Measurements from ENCODE around the gene CLTC.

CLTC gene

DNA sequence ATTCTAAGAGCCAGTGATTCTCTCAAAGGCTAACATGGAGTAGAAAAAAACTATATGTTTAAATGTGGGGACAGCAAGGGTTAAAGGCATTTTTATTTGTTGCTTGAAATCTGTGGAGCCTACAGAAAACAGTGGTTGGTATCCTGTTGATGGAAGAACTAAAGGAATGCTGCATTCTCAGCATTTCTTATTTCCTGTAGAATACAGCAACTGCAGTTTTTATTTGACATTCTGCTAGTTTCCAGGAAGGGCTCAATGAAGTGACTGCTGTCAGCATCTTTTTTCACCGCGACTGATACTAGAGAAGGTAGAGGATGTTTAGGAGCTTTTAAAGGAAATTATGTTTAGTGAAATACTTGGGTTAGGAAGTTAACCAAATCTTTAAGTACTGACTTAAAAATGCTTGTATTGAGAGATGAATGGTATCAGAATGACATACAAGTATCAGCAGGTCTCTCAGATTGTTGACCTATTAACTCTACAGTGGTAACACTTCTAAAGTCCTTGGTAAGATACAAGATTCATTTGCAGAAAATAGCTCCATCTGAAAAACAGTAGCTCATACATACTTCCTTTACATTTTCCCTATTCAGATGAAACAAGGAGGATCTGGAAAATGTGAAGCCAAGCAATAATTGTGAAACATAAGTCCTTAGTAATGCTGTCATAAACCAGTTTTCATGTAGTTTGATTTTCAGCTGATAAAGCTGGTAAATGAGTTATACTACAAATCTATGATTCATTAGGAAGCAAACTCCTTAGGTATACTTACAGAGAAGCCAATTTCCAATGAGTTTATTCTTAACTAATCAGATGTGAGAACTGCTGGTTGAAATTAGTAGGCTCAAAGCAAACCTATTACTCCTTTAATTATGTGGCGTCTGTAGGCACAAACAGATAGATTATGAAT, 15.2 kb downstream of the CLTC start:
- peak in 1 of 2 donors; percentile 25 for DNase-seq

DNA sequence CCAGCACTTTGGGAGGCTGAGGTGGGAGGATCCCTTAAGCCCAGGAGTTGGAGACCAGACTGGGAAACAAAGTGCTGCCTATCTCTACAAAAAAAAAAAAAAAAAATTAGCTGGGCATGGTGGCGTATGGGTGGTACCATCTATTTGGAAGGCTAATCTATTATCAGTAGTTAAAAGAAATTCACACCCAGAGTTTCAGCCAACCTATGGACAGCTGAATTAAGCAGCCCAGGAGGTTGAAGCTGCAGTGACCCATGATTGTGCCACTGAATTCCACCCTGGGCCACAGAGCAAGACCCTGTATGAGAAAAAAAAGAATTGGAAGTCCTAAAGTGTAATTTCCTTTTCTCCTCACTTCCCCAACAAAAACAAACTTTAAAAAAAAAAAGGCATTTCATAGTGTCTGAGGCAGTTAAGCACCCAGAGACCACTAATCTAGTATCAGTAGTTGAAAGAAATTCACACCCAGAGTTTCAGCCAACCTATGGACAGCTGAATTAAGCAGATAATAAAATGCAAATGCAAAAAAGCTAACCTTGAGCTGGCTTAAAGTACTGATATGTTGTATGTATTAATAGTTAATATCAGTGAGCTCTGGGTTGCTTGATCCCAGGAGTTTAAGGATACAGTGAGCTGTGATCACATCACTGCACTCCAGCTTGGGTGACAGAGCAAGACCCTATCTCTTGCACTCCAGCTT, 18.1 kb downstream of the CLTC start:
- no peak for DNase-seq

DNA sequence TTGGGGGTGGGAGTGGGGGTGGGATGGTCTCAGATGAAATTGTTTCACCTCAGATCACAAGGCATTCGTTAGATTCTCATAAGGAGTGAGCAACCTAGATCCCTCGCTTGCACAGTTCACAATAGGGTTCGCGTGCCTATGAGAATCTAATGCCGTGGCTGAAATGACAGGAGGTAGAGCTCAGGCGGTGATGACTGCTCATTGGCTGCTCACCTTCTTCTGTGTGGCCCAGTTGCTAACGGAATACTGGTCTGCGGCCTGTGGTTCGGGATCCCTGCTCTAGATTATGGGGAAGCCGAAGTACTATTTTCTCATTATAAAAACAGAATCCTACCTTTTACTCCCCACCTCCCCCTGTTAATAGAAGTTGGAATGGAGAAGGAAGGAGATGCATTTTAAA, 18.9 kb downstream of the CLTC start:
- DNase-seq: no peak

DNA sequence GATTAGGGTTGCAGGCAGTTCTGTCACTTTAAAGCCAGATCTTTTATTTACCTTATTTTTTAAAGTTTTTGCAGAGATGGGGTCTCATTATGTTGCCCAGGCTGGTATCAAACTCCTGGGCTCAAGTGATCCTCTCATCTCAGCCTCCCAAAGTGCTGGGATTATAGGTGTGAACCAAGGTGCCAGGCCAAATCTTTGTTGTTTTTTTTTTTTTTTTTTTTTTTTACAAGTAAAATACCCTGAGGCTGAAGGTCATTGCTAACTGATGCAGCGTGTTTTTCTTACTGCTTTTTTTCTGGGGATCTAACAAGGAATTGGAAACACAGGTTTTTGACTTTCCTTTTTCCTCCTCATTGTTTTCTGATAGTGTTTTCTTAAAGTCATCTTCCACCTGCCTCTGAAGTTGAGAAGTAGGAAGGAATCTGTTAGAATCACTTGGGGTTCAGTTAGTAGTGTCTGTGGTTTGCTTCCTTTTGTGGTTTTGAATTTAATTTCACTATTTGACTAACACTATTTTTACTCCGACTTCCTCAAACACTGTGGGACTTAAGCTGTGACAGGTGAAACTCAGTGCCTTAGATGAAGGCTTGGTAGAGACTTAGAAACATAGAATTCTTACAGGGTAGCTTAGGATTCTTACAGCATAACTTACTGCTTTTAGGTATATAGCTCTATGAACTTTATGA, 22.2 kb downstream of the CLTC start:
- peak in 1 of 2 donors; percentile 40 for DNase-seq

DNA sequence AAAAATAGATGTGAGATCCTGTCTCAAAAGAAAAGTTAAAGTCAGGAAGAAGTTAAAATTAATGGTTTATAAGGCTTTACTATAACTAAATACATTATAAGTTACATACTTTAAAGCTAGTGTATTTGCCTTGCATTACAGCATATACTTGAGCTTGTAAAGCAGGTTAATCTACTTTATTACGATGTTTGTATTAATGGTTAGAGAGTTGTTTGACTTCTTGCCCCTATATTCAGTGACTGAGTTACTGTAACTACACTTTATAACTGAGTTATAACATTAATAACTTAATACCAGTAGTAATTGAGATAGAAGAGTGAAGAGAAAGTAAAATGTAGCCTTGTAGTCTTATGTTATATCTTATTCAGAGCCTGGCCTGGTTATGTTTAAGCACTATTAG, 22.9 kb downstream of the CLTC start:
- DNase-seq: no peak

DNA sequence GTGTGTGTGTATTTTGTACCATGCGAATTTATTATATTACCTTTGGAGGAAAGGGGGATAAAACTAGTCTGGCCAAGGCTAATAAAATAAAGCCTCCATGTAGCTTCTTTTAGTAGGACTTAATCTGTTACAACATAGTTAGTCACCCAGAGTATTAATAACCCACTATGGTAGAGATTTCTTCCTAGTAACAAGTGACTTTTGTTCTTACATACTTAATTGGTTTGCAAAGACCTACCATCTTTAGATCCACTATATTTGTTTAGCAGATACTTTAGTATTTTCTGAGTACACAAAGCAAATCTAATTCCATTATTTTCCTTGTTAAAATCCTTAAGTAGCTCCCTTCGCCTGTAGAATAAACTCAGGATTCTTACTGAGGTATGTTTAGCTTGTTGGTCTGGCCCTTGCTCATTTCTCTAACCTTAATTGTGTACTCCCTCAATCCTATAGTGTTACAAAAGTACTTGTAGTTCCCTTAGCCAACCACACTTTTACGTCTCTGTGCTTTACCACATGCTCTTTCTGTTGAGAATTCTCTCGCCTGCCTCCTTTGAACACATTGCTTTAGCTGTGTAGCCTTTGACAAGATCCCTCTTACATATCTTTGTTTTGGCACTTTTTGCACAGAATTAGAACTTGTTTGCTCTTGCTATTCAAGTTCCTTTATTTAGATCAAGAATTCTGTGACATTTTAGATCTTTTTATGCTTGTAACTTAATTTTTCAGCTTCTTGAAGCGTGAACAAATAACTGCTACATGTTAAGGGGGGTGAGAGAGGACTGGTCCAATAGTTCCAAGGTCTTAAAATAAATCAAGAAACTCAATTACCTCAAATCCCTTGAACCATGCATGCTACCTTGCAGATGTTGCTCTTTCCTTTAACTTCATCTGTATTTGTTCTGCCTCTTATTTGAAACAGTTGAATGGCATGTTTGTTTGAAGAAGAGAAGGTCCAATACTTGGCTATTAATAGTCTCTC, 23.8 kb downstream of the CLTC start:
- DNase-seq: no peak

DNA sequence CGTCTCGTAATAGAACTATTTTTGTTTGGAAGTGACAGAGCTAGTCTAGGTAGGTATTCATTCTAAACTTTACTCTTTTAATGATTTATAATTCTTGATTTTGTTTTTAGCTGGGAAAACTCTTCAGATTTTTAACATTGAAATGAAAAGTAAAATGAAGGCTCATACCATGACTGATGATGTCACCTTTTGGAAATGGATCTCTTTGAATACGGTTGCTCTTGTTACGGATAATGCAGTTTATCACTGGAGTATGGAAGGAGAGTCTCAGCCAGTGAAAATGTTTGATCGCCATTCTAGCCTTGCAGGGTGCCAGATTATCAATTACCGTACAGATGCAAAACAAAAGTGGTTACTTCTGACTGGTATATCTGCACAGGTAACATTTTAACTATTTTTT, 27.6 kb downstream of the CLTC start:
- no peak for DNase-seq

DNA sequence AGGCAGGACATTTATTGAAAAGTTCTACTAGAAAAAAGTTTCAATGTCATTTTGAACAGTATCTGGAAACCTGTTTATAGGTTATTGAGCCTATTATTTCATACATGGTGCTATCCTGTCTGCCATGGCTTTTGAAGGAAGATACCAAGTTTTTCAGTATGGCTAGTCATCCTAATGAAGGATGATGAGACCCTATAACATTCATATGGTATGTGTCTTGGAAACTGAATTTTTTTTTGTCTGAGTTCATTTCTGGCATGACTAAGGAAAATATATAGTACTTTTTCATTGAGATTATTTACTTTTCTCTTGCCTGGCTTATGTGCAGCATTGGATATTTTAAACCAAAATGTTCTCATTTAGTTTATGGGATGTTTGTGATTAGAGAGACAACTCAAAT, 30.2 kb downstream of the CLTC start:
- DNase-seq: no peak

DNA sequence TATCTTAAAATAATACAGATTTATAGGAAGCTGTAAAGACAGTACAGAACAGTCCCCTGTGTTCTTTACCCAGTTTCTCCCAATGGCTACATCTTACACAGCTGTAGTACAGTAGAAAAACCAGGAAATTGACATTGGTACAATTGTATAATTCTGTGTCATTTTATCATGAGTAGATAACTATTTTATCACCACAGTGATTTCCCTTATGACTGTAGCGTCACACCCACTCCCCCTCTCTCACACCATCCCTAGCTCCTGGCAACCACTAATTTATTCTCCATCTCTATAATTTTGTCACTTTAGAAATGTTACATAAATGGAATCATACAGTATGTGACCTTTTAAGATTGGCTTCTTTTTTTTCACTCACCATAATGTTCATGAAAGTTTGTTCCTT, 30.9 kb downstream of the CLTC start:
- no peak for DNase-seq

DNA sequence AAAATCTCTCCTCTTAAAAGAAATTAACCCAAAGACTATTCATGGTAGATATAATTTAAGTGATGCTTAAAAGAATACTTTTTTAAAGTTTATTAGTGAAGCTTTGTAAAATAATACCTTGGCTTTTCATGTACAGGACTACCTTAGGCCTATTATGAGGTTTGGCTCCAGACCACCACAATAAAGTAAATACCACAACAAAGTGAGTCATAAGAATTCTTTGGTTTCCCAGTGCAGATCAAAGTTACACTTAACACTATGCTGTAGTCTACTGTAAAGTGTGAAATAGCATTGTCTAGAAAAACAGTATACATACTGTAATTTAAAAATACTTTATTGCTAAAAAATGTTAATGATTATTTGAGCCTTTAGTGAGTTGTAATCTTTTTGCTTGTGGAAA, 31.7 kb downstream of the CLTC start:
- peak in 1 of 2 donors; percentile 25 for DNase-seq

DNA sequence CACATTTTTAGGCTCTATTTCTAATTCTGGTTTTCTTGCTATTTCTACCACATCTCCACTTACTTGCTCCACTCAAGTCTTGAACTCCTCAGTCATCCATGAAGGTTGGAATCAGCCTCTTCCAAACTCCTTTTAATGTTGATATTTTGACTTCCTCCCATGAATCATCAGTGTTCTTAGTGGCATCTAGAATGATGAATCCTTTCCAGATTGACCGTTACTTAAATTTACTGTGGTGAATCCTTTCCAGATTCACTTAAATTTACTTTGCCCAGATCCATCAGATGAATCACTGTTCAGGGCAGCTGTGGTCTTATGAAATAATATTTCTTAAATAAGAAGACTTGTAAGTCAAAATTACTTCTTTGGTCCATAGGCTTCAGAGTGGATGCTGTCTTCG, 32.4 kb downstream of the CLTC start:
- DNase-seq: no peak

DNA sequence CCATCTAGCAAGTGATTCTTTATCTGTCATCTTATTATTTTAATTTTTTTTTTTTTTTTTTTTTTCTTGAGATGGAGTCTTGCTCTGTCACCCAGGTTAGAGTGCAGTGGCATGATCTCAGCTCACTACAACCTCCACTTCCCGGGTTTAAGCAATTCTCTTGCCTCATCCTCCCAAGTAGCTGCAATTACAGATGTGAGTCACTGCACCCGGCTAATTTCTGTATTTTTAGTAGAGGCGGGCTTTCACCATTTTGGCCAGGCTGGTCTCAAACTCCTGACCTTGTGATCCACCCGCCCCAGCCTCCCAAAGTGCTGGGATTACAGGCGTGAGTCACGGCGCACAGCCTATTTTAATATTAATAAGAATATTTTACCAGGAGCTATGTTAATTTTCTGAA, 36.9 kb downstream of the CLTC start:
- DNase-seq: peak in 1 of 2 donors; percentile 42

DNA sequence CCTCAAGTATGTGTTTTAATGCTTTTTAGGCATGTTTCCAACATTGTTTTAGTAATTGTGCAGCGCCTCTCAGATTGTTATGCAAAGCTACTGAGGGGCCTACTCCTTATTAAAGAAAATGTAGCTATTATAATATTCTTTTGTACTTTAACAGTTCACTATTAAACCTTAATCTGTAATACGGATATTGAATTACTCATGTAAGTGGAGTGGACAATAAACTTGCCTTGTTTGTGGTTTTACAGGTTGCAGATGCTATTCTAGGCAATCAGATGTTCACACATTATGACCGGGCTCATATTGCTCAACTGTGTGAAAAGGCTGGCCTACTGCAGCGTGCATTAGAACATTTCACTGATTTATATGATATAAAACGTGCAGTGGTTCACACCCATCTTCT, 46.5 kb downstream of the CLTC start:
- DNase-seq: no peak

DNA sequence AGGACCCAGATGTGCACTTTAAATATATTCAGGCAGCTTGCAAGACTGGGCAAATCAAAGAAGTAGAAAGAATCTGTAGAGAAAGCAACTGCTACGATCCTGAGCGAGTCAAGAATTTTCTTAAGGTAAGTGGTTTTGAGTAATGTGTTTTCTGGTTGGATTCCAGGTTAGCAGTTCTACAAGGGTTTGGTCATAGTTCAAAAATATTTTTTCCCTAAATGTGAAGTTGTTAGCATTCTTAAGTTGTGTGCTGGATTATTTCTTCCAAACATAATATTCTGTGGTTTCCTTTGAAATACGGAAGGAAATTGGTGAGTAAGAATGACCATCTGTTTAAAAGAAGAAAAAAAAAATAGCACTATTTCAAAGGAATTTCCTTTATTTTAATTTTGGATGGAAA, 49.1 kb downstream of the CLTC start:
- no peak for DNase-seq

DNA sequence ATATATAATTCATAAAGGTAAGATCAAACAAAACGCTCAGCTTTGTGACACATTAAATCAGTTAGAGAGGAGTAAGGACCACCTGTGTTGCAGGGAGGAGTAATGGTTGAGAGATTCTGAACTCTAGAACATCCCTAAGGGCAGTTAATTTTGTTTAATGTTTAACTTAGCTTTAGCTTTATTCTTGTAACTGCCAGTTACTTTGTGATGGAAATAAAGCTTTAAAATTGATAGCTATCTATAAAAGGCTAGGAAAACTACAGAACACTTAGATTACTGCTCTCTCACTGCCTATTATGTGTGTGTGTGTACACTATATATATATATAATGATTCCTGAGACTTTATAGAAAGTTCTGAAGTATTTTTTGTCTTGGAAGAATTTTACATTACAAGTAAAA, 49.7 kb downstream of the CLTC start:
- DNase-seq: no peak

DNA sequence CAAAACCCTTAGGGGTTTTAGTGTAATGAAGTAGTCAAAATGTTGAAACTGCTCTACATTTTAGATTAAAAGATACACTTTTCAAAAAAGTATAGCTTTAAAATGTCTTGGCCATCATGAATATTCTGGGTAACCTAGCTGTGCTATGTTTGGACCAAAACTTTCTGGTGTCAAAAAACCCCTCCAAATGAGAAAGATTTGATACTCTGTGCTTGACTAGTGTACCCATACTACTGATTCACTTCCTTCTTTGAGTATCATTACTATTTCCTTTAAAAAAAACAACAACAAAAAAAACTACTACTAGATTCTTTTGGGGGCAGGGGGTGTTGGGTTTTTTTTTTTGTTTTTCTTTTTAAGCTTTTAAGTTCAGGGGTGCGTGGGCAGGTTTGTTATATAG, 50.2 kb downstream of the CLTC start:
- DNase-seq: no peak

DNA sequence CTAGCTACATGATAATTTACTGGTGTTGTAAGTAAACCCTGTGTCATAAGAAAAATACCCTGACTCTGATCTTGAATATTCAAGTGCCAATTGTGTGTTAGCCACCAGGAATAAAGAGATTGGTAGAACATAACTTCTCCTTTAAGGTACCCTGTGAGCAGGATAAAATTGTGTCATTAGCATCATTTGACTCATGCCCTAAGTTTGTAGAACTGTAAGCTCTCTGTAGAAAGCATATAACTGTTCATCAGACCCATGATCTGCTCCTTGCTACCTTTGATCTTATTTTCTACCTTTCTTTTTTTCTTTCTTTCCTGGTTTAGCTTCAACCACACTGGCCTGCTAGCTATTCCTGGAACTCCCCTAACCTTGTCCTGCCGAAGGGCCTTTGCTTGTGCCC, 51.7 kb downstream of the CLTC start:
- DNase-seq: no peak

DNA sequence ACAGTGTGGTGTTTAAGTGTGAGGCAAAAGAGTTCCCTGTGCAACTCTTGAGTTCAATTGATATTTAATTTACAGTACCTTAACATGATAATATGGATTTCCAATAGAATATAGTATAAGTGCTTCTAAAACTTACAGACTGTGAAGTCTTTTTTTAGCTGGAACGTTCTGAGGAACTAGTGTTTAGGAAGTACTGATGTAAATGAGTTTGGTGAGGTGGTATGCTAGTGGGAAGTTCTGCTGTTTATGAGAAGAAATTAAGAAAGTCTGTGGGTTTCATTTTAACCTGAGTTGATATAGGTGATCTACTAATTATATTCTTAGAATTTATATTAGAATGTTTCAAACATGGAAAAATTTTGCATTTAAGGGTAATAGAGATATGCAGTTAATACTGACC, 55.5 kb downstream of the CLTC start:
- no peak for DNase-seq

DNA sequence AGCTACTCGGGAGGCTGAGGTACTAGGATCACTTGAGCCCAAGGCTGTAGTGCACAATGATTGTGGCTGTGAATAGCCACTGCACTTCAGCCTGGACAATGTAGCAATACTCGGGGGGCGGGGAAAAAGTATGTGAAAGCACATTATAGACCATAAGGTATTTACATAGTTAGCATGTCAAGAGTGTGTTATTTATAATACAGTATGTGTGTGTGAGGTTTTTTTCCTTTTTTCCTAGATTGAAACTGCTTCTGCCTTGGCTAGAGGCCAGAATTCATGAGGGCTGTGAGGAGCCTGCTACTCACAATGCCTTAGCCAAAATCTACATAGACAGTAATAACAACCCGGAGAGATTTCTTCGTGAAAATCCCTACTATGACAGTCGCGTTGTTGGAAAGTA, 57.0 kb downstream of the CLTC start:
- no peak for DNase-seq

DNA sequence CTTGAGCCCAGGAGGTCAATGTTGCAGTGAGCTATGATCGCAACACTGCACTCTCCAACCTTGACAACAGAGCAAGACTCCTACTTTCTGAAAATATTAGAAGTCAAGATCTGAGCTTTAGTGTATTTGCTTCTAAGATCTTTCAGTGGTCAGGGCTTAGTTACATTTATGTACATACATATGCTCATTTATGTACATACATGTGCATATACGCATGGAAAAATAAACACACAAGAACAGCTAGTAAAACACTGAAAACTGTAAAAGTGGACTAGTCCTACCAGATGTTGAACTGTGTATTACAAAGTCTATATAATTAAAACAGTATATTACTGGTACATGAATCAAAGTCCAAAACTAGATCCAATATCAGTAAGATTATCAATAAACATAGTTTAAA, 59.2 kb downstream of the CLTC start:
- DNase-seq: no peak

DNA sequence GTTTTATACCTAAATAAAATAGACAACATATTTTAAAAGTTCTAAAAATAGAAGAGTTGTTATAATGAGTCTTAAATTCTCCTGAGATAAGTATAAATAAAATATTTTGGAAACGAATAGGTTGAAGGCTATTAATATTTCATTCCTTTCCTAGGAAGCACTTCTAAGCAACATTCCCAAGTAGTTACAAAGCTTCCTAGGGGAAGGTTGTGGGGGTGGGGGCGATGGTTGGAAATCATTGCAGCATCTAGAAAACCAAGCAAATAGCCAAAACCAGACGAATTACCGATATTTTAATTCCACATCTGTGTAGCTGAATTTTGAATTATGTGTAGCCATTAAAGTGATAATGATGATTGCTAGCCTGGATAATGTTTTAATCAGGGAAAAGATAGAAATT, 60.6 kb downstream of the CLTC start:
- DNase-seq: no peak

DNA sequence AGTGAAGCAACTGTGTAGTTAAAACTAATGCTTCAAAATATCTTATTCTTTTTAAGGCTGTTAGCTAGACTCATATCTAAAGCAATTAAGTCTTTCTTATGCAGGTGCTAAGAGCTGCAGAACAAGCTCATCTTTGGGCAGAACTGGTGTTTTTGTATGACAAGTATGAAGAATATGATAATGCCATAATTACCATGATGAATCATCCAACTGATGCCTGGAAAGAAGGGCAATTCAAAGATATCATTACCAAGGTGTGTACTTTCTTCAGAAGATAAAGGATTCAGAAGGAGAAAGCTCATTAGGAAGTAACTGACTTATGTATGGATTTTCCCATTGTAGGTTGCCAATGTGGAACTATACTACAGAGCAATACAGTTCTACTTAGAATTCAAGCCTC, 63.6 kb downstream of the CLTC start:
- no peak for DNase-seq

DNA sequence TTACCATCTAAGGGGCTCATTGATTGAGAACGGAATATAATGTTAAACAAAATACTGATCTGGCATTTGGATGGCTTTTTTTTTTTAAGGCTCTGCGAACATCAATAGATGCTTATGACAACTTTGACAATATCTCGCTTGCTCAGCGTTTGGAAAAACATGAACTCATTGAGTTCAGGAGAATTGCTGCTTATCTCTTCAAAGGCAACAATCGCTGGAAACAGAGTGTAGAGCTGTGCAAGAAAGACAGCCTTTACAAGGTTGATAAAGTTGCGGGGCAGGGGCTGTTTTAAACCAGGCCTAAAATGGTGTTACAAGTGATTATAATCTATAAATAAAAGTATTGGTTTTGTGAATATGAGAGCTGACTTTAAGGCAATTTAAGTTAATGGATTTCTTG, 65.3 kb downstream of the CLTC start:
- no peak for DNase-seq

All from CD4-positive, alpha-beta T cell treated with Interferon alpha-2 for 1 hour (primary cell).